GM21786 (cell line): Measurements from ENCODE around the gene FKBP9.
"Not testable (repeated sequence)": the region's sequence is repeated elsewhere in the genome, so short reads cannot be mapped to it uniquely, and the experiment has no call there.

Experiments
- ATAC-seq: cut with Tn5 transposase; IDR thresholded peaks from one replicate; pipeline ENCODE4 v1.9.1; 2021; ENCODE audit not compliant: unreplicated experiment

Gene FKBP9

DNA sequence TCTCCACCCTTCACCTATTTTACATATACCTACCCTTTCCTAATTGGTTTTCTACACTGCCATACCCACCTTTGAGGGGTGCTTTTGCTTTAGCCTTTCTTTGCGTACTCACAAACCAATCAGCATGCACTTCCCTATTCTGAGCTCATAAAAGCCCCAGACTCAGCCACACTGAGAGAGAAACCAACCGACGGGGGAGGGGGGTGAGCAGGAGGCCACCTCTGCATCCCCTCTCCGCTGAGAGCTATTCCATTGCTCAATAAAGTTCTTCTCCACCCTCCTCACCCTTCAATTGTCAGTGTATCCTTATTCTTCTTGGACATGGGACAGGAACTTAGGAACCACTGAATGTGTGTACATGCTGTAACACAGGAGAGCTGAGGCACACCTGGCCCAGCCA is 9.0 kb upstream of the FKBP9 start:
- ATAC-seq, result no peak

DNA sequence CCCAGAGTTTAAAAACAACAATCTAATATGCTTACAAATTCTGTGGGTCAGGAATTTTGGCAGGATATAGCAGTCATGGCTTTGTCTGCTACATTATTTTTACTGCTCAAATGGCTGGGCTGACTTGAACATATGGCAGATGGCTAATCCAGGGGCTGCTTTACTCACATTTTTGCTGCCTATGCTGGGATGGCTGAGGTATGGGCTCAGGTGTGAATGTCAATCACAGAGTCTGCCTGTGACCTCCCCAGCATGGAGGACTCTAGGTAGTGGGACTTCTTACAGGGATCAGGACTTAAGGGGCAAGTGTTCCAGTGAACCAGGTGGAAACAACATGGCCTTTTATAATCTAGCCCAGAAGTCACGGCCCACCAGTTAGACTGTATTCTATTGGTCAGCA is 4.4 kb upstream of the FKBP9 start:
- ATAC-seq, result no peak

DNA sequence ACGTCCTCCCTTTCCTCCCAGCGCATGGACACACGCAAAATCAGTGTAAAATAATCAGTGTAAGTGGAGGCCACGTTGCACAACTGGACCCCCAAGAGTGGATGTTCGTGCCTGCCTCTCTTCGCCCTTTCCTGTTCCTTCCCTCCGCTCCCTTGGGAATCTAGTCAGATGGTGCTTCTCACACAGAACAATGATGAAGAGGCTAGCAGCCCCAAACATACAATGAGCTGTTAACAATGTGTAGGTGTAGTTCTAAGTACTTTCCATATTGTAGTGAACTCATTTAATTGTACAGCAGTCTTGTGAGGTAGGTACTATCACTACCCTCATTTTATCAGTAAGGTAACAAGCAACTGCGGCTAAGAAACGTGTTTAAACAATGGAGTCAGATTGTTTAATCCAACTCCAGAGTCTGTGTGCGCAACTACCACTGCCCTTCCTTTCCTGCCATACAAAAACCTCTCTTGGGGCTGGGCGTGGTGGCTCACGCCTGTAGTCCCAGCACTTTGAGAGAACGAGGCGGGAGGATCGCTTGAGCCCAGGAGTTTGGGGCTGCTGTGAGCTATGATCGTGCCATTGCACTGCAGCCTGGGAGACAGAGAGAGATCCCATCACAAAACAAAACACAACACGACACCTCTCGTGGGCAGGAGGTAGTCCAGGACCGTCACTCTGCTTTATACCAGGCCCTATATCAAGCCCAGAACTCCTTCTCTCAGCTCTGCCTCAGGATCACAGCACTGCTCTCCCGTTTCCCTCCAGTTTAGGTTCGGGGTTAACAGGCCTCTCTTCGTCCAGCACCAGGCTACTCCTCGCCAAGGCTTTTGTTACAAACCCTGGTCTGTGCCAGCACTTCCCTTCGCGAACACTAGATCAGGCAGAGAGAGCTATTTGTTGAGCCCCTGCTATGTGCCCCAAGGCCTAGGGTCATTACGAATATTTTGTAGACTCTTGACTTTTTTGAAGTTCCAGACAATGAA is 1.1 kb downstream of the FKBP9 start:
- ATAC-seq, result no peak

DNA sequence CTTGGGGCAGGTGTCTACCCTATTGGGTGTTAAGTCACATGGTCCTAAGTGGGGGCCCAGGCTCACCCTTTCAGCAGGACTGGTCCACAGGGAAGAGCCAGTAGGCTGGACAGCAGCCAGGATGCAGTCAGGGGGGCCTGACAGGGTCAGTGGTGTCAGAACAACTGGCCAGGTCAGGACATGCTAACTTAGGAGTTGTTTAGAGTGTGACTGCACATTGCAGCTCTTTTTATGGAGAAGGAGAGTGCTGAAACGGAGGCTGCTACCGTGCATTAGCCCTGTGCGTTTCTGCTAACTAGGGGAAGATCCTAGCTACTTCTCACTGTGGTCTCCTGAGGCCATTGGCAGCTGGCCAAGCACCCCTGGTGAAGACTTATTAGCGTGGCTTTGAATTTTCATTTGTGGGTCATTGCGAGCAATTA is 6.7 kb downstream of the FKBP9 start:
- not testable (repeated sequence) for ATAC-seq

DNA sequence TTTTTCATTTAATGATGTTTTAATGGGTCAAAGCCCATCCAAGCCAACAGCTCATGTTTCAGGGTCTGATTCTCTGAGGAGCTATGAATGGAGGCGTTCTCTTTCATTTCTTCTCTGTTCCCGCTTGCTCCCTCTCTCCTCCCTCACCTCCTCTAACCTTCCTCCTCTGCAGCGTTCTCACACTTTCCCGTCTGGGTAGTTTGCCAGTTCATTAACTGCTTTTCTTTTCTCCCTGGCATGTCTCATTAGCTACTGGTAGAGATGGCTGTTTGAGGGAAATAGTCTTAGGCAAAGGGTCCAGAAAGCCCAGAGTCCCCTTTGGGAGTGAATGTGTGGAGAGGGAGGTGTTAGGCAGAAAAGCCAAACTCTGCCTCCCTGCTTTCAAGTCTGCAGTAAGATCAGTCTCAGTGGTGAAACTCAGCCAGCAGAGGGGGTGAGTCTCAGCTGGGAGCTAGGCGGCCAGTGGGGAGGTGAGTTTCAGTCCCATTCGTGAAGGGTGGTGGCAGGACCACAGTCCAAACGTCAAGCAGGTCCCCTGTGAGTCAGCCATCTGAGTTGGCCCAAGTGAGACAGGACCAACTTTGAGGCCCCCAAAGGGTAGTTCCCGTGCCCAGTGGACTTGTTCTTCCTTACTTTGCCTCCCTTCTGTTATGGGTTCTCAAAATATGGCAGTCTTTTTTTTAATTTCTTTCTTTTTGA is 7.4 kb downstream of the FKBP9 start:
- ATAC-seq, result peak; percentile 97

DNA sequence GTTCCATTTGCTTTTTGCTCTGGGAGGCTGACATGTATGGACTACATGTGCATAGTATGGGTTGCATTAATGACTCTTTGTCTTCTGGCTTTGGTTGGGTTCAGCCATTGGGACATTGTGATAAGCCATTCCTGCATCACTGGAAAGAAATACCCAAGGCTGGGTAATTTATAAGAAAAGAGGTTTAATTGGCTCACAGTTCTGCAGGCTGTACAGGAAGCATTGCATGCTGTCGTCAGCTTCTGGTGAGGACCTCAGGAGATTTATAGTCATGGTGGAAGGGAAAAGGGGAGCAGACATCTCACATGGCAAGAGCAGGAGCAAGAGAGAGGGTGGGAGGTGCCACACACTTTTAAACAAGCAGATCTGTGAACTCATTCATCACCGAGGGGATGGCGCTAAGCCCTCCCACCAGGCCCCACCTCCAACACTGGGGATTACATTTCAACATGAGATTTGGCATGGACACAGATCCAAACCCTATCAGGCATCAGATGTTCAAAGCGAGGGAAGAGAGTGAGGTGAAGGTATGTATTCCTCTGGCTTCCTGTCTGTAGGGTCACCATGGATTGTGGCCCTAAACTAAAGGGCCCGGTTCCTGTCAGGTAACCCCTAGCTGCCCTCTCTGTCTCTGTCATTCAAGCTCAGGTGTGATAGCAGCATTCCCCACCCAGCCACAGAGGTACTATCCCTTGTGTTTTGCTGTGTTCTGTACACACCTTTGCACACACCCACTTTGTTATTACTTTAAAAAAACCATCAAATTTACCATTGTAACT is 9.4 kb downstream of the FKBP9 start:
- ATAC-seq, result not testable (repeated sequence)

DNA sequence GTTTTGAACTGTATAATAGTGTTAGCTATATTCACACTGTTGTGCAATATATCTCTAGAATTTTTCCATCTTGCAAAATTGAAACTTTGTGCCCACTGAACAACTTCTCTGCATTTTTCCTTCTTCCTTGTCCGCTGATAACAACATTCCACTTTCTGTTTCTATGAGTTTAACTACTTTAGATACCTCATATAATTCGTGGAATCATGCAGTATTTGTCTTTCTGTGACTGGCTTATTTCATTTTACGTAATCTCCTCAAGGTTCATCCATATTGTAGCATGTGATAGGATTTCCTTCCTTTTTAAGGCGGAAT is 10.0 kb downstream of the FKBP9 start:
- ATAC-seq, result not testable (repeated sequence)

DNA sequence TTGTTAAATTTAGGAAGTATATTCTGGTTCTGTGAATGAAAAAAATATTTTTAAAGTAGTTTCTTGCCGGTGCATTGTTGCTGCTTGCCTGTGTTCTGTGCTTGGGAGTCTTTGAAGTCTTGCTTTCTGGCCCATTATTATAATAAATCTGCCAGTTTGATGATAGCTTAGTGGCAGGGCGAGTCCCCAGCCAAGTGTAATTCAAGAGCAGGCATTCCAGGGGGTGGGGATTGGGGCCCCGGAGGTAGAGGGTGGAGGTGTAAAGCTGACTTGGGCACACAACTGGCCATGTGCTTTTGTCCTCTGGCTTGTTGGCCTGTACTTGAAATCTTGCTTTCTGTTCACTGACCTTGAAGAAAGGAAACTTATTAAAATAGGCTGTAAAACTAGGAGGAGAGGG is 14.7 kb downstream of the FKBP9 start:
- ATAC-seq, result not testable (repeated sequence)

DNA sequence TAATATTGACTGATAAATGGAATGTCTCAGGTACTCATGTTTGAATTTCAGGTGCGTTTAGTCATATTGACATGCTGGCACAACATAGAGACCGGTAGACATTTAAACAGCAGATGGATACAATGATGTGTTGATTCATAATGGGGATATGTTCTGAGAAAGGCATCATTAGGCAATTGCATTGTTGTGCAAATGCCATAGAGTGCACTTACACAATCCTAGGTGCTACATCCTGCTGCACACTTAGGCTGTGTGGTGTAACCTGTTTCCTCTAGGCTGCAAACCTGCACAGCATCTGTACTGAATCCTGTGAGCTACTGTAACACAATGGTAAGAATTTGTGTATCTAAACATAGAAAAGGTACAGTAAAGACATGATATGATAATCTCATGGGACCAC is 19.9 kb downstream of the FKBP9 start:
- not testable (repeated sequence) for ATAC-seq

DNA sequence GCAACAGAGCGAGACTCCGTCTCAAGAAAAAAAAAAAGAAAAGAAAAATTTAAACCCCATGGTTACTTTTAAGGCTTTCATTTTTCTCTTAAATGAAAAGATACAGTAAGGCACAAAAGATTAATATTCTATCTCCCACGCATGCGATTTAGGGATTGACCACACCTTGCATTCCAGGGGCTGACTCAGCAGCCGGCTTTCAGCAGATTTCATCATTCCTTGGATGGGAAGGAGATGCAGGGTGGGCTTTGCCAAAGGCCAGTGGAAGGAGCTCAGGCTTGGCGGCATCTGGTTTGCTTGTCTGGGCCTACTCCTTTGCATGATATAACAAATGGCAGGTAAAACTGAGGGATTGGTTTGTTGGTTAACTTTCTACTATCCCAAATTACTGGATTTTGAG is 22.0 kb downstream of the FKBP9 start:
- ATAC-seq, result not testable (repeated sequence)

DNA sequence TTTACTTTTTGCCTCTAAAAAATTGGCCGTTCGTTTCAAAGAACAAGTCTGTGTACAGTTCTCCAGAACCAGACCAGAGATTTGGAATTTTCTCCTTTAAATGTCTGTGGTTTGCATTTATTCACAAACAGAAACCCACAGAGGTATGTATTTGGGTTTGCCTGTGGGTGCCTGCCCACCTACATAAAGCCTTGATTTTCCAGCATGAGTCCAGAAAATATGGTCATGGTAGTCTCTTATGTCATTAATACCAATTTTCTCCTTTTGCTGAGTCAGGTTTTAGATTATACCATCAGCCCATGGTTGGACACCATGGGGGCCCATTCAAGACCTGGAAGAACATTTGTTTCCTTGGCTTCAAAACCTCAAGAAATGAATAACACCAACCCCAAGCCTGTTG is 22.7 kb downstream of the FKBP9 start:
- not testable (repeated sequence) for ATAC-seq

DNA sequence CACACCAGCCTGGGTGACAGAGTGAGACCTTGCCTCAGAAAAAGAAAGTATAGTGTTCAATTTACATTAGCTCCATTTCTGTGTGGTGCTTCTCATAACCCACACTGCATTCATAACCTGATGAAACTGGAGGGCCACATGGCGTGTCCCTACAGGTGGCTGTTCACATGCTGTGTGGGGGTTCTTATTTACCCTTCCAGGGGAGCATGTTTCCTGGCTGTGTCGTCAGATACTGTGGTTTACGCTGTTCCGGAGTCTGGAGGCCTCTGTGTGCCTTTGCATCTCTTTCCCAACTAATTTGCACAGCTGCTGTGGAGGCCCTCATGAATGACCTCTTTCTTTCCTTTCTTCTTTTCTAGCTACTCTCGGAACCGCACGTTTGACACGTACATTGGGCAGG is 30.9 kb downstream of the FKBP9 start:
- ATAC-seq, result peak; percentile 73

DNA sequence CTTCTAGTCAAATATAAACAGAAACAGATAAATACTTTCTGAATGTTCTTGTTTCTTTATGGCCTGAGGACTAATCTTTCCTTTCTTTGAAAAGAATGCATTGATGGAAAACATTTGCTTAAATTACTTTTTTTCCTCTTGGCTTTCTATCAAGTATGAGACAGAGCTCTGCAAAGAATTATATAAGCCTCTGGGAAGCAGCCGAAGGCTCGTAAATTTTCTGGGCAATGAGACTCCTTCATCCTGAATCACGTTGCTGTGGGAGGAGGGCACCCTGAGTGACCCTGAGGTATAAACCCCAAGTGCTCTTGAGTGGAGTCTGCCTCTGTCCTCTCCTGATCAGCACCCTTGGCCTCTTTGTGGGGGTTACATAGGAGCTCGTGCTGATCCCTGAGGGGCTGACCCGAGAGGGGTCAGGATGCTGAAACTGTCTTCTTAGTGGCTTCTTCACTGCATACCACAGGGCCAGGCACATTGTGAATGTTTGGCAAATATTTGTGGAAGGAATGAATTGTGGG is 33.9 kb downstream of the FKBP9 start:
- ATAC-seq, result not testable (repeated sequence)

DNA sequence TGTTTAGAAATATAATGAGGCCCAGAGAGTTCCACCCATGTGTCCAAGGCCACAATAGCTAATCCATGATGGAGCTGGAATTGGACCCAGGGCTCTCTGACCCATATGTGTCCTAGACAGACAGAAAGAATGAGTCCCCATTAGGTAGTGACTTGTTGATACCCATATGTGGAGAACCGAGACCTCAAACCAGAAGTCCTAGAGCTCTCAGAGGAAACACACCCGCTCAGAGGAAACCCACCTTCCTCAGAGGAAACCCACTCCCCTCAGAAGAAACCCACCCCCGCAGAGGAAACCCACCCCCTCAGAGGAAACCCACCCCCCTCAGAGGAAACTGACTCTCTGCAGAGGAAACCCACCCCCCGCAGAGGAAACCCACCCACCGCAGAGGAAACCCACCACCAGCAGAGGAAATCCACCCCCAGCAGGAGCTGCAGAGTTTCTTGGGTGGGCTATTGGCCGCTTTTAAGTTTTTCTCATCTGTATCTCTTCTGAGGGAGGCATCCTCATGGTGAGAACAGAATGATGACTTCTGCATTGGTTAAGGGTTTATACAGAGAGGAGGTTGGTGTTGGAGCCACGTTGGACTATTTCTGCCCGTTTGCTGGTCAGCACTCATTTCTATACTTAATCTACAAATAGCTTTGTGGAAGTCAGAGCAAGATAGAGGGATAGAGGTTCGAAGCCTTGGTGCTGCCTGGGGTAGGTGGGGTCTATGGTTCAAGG is 34.9 kb downstream of the FKBP9 start:
- ATAC-seq, result not testable (repeated sequence)

DNA sequence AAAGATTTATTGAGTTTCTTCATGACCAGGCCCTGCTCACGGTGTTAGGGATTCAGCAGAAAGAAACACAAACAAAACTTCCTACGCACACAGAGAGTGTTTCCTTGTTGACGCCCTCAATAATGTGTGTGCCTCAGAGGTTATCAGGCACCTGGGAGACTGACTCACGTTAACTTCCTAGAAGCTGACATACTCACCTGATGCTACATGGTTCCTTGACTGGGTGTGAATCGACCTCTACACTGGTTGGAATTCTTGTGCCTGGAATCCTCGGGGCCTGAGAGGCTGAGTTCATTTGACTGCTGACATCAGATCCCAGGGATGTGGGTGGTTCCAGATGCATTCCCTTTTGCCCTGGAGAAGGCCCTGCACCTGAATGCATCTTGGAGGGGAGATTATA is 35.5 kb downstream of the FKBP9 start:
- not testable (repeated sequence) for ATAC-seq

DNA sequence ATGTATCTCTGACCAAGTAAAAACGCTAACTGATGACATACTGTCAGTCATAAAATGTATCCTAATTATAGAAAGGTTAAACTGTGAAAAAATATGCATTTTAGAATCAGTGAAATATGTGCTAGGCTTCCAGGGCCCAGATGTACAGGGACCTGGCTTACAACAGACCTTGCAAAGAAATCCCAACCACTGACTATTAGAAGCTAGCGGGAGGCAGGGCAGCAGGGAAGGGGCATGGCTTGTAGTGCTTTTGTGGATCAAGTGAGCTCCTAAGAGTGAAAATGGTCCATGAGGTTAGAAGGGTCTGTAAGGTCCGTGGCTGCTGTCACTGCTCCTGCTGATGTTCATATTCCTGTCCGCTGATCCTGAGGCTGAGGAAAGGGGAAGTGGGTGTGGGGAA is 40.7 kb downstream of the FKBP9 start:
- not testable (repeated sequence) for ATAC-seq

DNA sequence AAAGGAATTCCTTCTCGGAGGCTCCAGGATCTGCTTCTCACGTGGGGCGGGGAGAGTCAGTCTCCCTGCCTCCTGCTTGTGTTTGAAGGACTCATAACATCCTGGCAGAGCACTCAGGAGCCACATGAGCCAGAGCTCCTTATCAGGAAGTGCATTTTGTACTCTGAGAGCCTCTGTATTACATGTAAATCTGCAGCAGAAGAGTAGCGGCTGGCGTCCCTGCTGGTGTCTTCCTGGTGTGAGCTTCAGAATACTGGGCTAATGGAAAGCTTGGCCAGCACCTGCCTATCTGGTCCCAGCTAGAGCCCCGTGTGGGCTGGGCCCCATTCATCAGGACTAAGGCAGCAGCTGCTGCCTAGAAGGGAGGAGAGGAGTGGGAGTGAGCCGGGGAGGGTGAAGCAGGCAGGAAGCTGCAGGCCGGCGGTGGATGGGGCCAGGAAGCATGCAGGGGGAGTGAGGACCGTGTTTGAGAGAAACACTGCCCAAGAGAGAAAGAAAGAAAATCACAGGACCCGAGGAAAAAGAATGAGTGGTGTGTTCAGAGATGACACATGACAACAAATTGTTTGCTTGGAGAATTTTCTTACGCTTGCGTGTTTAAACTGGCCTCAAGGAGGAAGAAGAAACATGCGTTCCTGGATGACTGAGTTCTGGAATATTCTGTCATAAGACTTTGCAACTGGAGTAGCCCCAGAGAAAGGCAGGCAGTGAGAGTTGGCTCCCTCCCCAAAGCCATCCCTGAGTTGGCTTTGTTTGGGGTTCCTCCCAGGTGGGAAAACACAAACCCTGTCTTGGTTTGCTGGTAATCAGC is 41.3 kb downstream of the FKBP9 start:
- ATAC-seq, result peak; percentile 66

DNA sequence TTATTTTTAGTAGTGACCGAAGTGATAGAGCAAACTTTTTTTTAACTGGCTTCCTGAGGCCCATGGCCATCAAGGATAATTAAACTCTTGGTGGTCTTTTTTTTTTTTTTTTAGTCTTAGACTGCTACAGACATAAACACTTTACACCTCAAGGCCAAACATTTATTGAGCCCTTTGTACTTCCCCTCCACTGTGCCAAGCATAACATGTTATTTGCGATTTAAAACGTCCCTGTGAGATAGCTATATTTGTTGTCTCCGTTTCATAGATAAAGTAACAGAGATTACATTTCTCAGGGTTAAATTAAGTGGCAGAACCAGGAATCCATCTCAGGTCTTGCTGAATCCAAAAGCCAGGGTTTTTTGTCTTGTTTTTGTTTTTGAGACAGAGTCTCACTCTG is 42.1 kb downstream of the FKBP9 start:
- ATAC-seq, result not testable (repeated sequence)

DNA sequence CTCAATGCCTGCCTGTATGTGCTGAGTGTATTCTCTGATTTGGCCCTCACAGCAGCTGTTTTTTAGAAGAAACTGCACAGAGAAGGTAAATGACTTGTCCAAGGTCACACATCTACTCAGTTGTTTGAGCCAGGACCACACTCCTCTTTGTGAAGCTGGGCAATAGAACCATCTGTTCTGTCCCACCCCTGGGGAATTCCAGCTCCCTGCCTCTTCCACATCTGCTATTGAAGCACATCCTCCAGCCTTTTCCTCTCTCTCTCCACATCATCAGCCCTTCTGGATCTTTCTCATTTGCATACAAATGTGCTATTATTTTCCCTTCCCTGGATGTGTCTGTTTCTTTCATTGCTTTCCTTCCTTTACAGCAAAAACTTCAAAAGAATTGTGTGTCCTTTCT is 45.9 kb downstream of the FKBP9 start:
- ATAC-seq, result not testable (repeated sequence)
